DOHH2 (cell line): ENCODE measurements around the gene SMYD5.

ENCODE experiments used
- CTCF ChIP-seq: fragments of 200-600 bp; sonication (generic); IDR thresholded peaks from one replicate; pipeline ENCODE4 v1.5.1; 2014; ENCODE audit warnings: antibody characterized with exemption, mild to moderate bottlenecking, low read depth, low read length; ENCODE audit not compliant: poor library complexity, severe bottlenecking
- EZH2phosphoT487 ChIP-seq: fragments of 200-600 bp; sonication (generic); IDR thresholded peaks from 2 replicates; pipeline ENCODE4 v1.6.1; 2017; ENCODE audit warnings: borderline replicate concordance, mild to moderate bottlenecking, antibody characterized with exemption, low read length, moderate library complexity, mixed read lengths

- no peak for TF ChIP-seq CTCF
- no peak for TF ChIP-seq EZH2phosphoT487
Measured at GRCh38 chr2:73177645-73178255, 36.3 kb upstream of the SMYD5 start.
